K562 (cell line): ENCODE measurements around the gene SLC8A2. TPM values are rescaled to one million over a fixed set of nuclear protein-coding genes. Genes with fewer than 3 reads are reported as not detected.

Experiments
- CBX3 ChIP-seq, 2 experiments: IDR thresholded peaks; 1 replicate in 1 of 2; 2 replicates in 1 of 2; pipeline ENCODE4 v1.6.1; 2012; ENCODE audit warnings: inconsistent platforms in 2 of 2, low read length in 2 of 2, borderline replicate concordance in 1 of 2, control low read depth in 1 of 2
- CCNT2 ChIP-seq: IDR thresholded peaks from 2 replicates; pipeline ENCODE4 v1.6.1; 2011; ENCODE audit warnings: borderline replicate concordance, low read depth, mild to moderate bottlenecking, moderate library complexity, mixed read lengths, low read length; ENCODE audit not compliant: insufficient read length; ENCODE audit errors: extremely low read depth
- GABPB1 ChIP-seq: sonication (generic); formaldehyde crosslinking; IDR thresholded peaks from 2 replicates; pipeline ENCODE4 v1.8.0; 2022; ENCODE audit warnings: mild to moderate bottlenecking, missing genetic modification reagents
- GATAD2B ChIP-seq: fragments of 450-650 bp; IDR thresholded peaks from 2 replicates; pipeline ENCODE4 v1.6.1; 2017; ENCODE audit warnings: mild to moderate bottlenecking, borderline replicate concordance
- HMBOX1 ChIP-seq: sonication (generic); IDR thresholded peaks from 2 replicates; pipeline ENCODE4 v1.6.1; 2016
- HNRNPLL ChIP-seq: fragments of 200-400 bp; formaldehyde crosslinking; IDR thresholded peaks from 2 replicates; pipeline ENCODE4 v1.6.1; 2017; ENCODE audit warnings: low read length, low read depth, mild to moderate bottlenecking; ENCODE audit not compliant: poor library complexity, severe bottlenecking
- HOXB6 ChIP-seq: fragments of 250-450 bp; sonication (Bioruptor Pico); IDR thresholded peaks from 2 replicates; pipeline ENCODE4 v1.5.1; 2022; ENCODE audit warnings: mild to moderate bottlenecking, borderline replicate concordance
- NONO ChIP-seq, 2 experiments: fragments of 200-400 bp in 1 of 2; fragments of 450-650 bp in 1 of 2; formaldehyde crosslinking in 1 of 2; IDR thresholded peaks; 2 replicates each; pipeline ENCODE4 v1.6.1; 2017; ENCODE audit warnings: low read depth in 2 of 2, mild to moderate bottlenecking in 2 of 2, moderate library complexity in 2 of 2, low read length in 1 of 2
- PHF8 ChIP-seq: fragments of 200-600 bp; sonication (generic); IDR thresholded peaks from 2 replicates; pipeline ENCODE4 v1.6.1; 2012; ENCODE audit warnings: mixed run types, mild to moderate bottlenecking, inconsistent platforms, low read length, moderate library complexity, borderline replicate concordance
- RBM34 ChIP-seq: fragments of 200-400 bp; formaldehyde crosslinking; IDR thresholded peaks from 2 replicates; pipeline ENCODE4 v1.6.1; 2018; ENCODE audit warnings: low read length, borderline replicate concordance; ENCODE audit not compliant: insufficient read depth
- TCF7 ChIP-seq: sonication (generic); IDR thresholded peaks from 2 replicates; pipeline ENCODE4 v1.6.1; 2016; ENCODE audit warnings: antibody characterized with exemption, borderline replicate concordance
- TFAM ChIP-seq: fragments of 250-450 bp; sonication (Bioruptor Pico); conservative IDR thresholded peaks from 2 replicates; pipeline ENCODE4 v1.5.0; 2021; ENCODE audit warnings: mild to moderate bottlenecking, moderate library complexity
- USF1 ChIP-seq: sonication (generic); formaldehyde crosslinking; IDR thresholded peaks from 2 replicates; pipeline ENCODE4 v1.9.0; 2022; ENCODE audit warnings: mild to moderate bottlenecking, missing genetic modification reagents
- ZNF263 ChIP-seq: sonication (generic); formaldehyde crosslinking; IDR thresholded peaks from 2 replicates; pipeline ENCODE4 v1.8.0; 2022; ENCODE audit warnings: mild to moderate bottlenecking, missing genetic modification reagents, borderline replicate concordance
- ZNF431 ChIP-seq: sonication (generic); formaldehyde crosslinking; IDR thresholded peaks from 2 replicates; pipeline ENCODE4 v1.8.0; 2022; ENCODE audit warnings: mild to moderate bottlenecking, missing genetic modification reagents
- polyA plus RNA-seq, 8 experiments: library from polyadenylated mRNA; depleted of rRNA in 4 of 8; stranded (reverse) in 5 of 8; unstranded in 3 of 8; fragments of >200 nt; fragmentation: Nextera tagmentation in 2 of 8; fragmentation: Illumina TruSeq in 1 of 8; extraction: Ambion mirVana in 2 of 8; extraction: Trizol in 1 of 8; gene quantifications; 2 replicates each; pipeline versions ENCODE4 v1.2.1 to v1.2.3, GENCODE V29; 2011 to 2014; ENCODE audit warnings: inconsistent platforms in 1 of 8, missing spikeins in 1 of 8
- total RNA-seq, 7 experiments: library from RNA; depleted of rRNA in 6 of 7; stranded (reverse); fragments of >200 nt in 6 of 7; fragmentation: Illumina TruSeq in 2 of 7; extraction: Trizol in 2 of 7; gene quantifications; 2 replicates each; pipeline versions ENCODE4 v1.2.1 to v1.2.3, GENCODE V29; 2011 to 2021; ENCODE audit warnings: low replicate concordance in 1 of 7
- TF ChIP-seq, protein P1 (sequence below): sonication (generic); formaldehyde crosslinking; IDR thresholded peaks from 2 replicates; pipeline ENCODE4 v1.8.0; 2022; ENCODE audit warnings: mild to moderate bottlenecking, missing genetic modification reagents, borderline replicate concordance
- TF ChIP-seq, protein P2 (sequence below): fragments of 450-650 bp; IDR thresholded peaks from 2 replicates; pipeline ENCODE4 v1.7.1; 2018; ENCODE audit warnings: mild to moderate bottlenecking, low read depth; ENCODE audit not compliant: partially characterized antibody

SLC8A2 gene
- total and polyA plus RNA-seq, 9 of the 15 experiments (the other 6 are each of a cell fraction or from before 2014, with no cell fraction given): 0.07 to 0.66 (median 0.24) TPM; not detected in 3

GRCh38 chr19:47447470-47448359, 24.0 kb downstream of the SLC8A2 start (continued):
- TF ChIP-seq PHF8: peak; percentile 16; the same call in 1 of the 2 replicates
- peak; percentile 42; the same call in 1 of the 2 replicates for TF ChIP-seq GABPB1 (CRISPR knock-in tag)
- TF ChIP-seq HOXB6 (CRISPR knock-in tag): no peak
- TF ChIP-seq TCF7: no peak
- TF ChIP-seq HMBOX1: no peak
- peak; percentile 64 for TF ChIP-seq HNRNPLL
- TF ChIP-seq, protein P1, sequence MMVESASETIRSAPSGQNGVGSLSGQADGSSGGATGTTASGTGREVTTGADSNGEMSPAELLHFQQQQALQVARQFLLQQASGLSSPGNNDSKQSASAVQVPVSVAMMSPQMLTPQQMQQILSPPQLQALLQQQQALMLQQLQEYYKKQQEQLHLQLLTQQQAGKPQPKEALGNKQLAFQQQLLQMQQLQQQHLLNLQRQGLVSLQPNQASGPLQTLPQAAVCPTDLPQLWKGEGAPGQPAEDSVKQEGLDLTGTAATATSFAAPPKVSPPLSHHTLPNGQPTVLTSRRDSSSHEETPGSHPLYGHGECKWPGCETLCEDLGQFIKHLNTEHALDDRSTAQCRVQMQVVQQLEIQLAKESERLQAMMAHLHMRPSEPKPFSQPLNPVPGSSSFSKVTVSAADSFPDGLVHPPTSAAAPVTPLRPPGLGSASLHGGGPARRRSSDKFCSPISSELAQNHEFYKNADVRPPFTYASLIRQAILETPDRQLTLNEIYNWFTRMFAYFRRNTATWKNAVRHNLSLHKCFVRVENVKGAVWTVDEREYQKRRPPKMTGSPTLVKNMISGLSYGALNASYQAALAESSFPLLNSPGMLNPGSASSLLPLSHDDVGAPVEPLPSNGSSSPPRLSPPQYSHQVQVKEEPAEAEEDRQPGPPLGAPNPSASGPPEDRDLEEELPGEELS (CRISPR knock-in tag): peak; percentile 93; the same call in 1 of the 2 replicates
- no peak for TF ChIP-seq GATAD2B
- TF ChIP-seq ZNF263 (CRISPR knock-in tag): 0 out of 2 replicates have a peak, but pooled peaks have one; percentile 19
- TF ChIP-seq ZNF431 (CRISPR knock-in tag): peak; percentile 83
- TF ChIP-seq, protein P2, sequence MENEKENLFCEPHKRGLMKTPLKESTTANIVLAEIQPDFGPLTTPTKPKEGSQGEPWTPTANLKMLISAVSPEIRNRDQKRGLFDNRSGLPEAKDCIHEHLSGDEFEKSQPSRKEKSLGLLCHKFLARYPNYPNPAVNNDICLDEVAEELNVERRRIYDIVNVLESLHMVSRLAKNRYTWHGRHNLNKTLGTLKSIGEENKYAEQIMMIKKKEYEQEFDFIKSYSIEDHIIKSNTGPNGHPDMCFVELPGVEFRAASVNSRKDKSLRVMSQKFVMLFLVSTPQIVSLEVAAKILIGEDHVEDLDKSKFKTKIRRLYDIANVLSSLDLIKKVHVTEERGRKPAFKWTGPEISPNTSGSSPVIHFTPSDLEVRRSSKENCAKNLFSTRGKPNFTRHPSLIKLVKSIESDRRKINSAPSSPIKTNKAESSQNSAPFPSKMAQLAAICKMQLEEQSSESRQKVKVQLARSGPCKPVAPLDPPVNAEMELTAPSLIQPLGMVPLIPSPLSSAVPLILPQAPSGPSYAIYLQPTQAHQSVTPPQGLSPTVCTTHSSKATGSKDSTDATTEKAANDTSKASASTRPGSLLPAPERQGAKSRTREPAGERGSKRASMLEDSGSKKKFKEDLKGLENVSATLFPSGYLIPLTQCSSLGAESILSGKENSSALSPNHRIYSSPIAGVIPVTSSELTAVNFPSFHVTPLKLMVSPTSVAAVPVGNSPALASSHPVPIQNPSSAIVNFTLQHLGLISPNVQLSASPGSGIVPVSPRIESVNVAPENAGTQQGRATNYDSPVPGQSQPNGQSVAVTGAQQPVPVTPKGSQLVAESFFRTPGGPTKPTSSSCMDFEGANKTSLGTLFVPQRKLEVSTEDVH: no peak
- TF ChIP-seq USF1 (CRISPR knock-in tag): peak; percentile 86
- TF ChIP-seq RBM34: peak; percentile 93; the same call in 1 of the 2 replicates
- TF ChIP-seq CCNT2: peak; percentile 80
- TF ChIP-seq TFAM (CRISPR knock-in tag): no peak
- peak in 1 of 2 experiments; percentile 66; a peak in 1 of 3 replicates for TF ChIP-seq CBX3 (IDR thresholded peaks at IDR 0.05; ENCODE audit: borderline replicate concordance in 1 of 2, low read length in 2 of 2)
- TF ChIP-seq NONO (IDR thresholded peaks at IDR 0.05; ENCODE audit: low read depth in 2 of 2, low read length in 1 of 2): peak in 1 of 2 experiments; percentile 73; a peak in 1 of 4 replicates
